Colonic mucosa (tissue), 4 donors: ENCODE measurements around the gene IFIT2. TPM values are rescaled to one million over a fixed set of nuclear protein-coding genes. Genes with fewer than 3 reads are reported as not detected.

Source experiments
- DNase-seq: peaks from one replicate; pipeline ENCODE4 v3.0.0-alpha.2; 2020
- H3K27ac ChIP-seq: fragments of 200-600 bp; one replicate; pipeline ENCODE4 v1.8.0; 2021
- H3K27me3 ChIP-seq: fragments of 200-600 bp; one replicate; pipeline ENCODE4 v1.8.0; 2021
- H3K36me3 ChIP-seq: fragments of 200-600 bp; one replicate; pipeline ENCODE4 v1.8.0; 2021
- H3K4me1 ChIP-seq: fragments of 200-600 bp; one replicate; pipeline ENCODE4 v1.8.0; 2021; ENCODE audit warnings: mild to moderate bottlenecking
- H3K4me3 ChIP-seq: fragments of 200-600 bp; one replicate; pipeline ENCODE4 v1.8.0; 2021
- H3K9ac ChIP-seq, 2 donors: one replicate each; pipeline ENCODE4 v1.7.0; 2013; ENCODE audit warnings: control low read depth in 2 of 2, low read depth in 2 of 2, low read length in 2 of 2
- H3K9me3 ChIP-seq: fragments of 200-600 bp; one replicate; pipeline ENCODE4 v1.8.0; 2021
- intact Hi-C: fragments of 100-400 bp; cut with DNase I; formaldehyde crosslinking; loops from one replicate; pipeline ENCODE4 v1.14.1; 2022
- total RNA-seq, 2 donors: library from RNA; stranded (reverse); fragmentation: NEBNext Ultra II Directional in 1 of 2; extraction: Animal tissue kit (Norgen Biotek cat#: 25700) in 1 of 2; gene quantifications; one replicate each; pipeline ENCODE4 v1.2.1, GENCODE V29; 2021
- TF ChIP-seq, protein P1 (sequence below): fragments of 200-600 bp; IDR thresholded peaks from one replicate; pipeline ENCODE4 v1.8.0; 2022; ENCODE audit warnings: antibody characterized with exemption, mild to moderate bottlenecking
- donor health status: healthy.
- donor health status: DM: no; HTN: no; CAD: no.
- donor health status: DM: no; HTN: no; CAD: no.

Gene IFIT2
- total RNA-seq, 2 donors from 2014 or later: 4.8 to 7.5 TPM

DNA sequence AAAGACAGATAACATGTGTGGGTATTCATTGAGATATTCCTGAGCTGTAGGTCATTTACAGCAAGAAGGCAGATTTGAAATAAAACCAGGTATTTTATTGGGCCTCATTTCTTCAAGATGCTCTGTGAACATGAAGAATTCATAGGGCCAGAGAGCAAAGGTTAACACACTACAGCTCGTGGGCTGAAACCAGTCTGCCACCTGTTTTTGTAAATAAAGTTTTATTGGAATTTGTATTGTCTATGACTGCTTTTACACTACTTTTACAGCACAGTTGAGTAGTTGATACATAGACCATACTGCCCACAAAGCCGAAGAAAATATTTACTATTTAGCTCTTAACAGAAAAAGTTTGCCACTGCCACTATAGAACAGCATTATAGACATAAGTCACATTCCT lies 28.2 kb upstream of the IFIT2 start:
- H3K9ac ChIP-seq: no peak overlapping the region
- no peaks in the 10 kb centered on the region for H3K27me3 ChIP-seq
- intact Hi-C loops: no loop called here
- no peak overlapping the region for H3K4me3 ChIP-seq
- no peak for DNase-seq
- H3K36me3 ChIP-seq: no peaks in the 10 kb centered on the region
- TF ChIP-seq, protein P1, sequence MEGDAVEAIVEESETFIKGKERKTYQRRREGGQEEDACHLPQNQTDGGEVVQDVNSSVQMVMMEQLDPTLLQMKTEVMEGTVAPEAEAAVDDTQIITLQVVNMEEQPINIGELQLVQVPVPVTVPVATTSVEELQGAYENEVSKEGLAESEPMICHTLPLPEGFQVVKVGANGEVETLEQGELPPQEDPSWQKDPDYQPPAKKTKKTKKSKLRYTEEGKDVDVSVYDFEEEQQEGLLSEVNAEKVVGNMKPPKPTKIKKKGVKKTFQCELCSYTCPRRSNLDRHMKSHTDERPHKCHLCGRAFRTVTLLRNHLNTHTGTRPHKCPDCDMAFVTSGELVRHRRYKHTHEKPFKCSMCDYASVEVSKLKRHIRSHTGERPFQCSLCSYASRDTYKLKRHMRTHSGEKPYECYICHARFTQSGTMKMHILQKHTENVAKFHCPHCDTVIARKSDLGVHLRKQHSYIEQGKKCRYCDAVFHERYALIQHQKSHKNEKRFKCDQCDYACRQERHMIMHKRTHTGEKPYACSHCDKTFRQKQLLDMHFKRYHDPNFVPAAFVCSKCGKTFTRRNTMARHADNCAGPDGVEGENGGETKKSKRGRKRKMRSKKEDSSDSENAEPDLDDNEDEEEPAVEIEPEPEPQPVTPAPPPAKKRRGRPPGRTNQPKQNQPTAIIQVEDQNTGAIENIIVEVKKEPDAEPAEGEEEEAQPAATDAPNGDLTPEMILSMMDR: no peak
- H3K9me3 ChIP-seq: no peaks in the 10 kb centered on the region
- H3K27ac ChIP-seq: peak overlapping the region; percentile 9
- H3K4me1 ChIP-seq: no peaks in the 10 kb centered on the region

- intact Hi-C loops: no loop called here
- Histone ChIP-seq H3K27ac (no peak overlapping the region), H3K4me1 (no peaks in the 10 kb centered on the region)
Observed at GRCh38 chr10:89274928-89275327, 26.9 kb upstream of the IFIT2 start.

GRCh38 chr10:89275383-89275782 lies 26.5 kb upstream of the IFIT2 start:
- DNase-seq: no peak
- no peaks in the 10 kb centered on the region for H3K27me3 ChIP-seq
- H3K9ac ChIP-seq: no peak overlapping the region
- H3K4me1 ChIP-seq: no peaks in the 10 kb centered on the region
- no peaks in the 10 kb centered on the region for H3K9me3 ChIP-seq
- H3K4me3 ChIP-seq: no peak overlapping the region
- no peak overlapping the region for H3K27ac ChIP-seq
- TF ChIP-seq, protein P1: no peak
- no peaks in the 10 kb centered on the region for H3K36me3 ChIP-seq
- intact Hi-C loops: no loop called here

More at GRCh38 chr10:89274928-89275327, 26.9 kb upstream of the IFIT2 start:
- Histone ChIP-seq H3K4me3 (no peak overlapping the region), H3K27me3 (no peaks in the 10 kb centered on the region), H3K9ac (no peak overlapping the region), H3K9me3 (no peaks in the 10 kb centered on the region), H3K36me3 (no peaks in the 10 kb centered on the region)
- no peak for DNase-seq
- TF ChIP-seq, protein P1: no peak

DNA sequence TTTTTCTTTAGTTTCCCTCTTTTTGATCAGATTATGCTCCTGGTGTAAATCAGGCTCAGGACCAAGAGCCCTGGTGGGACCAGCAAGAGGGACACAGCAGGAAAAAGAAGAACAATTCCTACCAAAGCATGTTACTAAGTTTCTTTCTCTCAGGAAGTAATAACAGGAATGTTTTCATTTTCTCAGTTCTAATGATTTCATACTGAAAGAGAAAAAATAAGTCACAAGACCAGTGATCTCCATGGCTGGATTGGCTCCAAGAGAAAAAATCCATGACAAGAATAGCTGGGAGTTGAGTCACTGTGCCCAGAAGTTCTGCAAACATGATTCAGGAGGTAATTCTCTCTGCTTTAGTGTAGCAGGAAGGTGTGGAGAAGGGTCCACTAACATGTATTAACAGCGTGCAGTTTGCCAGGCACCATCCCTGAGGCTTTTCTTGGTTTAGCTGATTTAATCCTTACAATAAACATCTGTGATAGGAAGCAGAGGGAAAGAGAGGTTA lies 23.8 kb upstream of the IFIT2 start:
- TF ChIP-seq, protein P1: no peak
- peak overlapping the region in 1 of 2 donors; percentile 5 for H3K9ac ChIP-seq
- no peaks in the 10 kb centered on the region for H3K4me1 ChIP-seq
- H3K36me3 ChIP-seq: no peaks in the 10 kb centered on the region
- no peaks in the 10 kb centered on the region for H3K27me3 ChIP-seq
- H3K9me3 ChIP-seq: no peaks in the 10 kb centered on the region
- intact Hi-C loops: no loop called here
- no peak overlapping the region for H3K4me3 ChIP-seq
- peak; percentile 40 for DNase-seq
- peak overlapping the region; percentile 50 for H3K27ac ChIP-seq

DNA sequence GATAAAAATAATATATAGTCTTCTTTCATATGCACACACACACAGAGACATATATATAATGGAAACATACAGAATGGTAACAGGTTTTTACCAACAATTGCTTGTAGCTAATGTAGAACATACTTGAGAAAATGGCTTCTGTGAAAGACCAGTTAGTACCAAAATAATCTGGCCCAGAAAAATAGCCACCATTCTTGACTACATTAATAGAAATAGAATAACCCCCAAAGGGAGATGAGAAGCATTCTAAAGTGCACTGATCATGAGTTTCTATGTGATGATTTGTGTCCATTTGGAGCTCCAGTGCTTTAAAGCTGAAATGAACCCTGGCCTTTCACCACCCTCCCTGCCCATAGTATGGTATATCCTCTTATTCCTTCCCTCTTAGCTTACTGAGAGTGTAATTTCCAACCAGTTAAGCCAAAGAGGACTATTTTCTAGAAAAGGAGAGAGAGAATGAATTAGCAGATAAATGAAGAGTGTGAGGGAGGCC lies 22.9 kb upstream of the IFIT2 start:
- Histone ChIP-seq H3K27me3 (no peaks in the 10 kb centered on the region), H3K9ac (no peak overlapping the region), H3K9me3 (no peaks in the 10 kb centered on the region), H3K27ac (peak overlapping the region; percentile 15), H3K4me1 (no peaks in the 10 kb centered on the region), H3K36me3 (no peaks in the 10 kb centered on the region), H3K4me3 (no peak overlapping the region)
- intact Hi-C loops: no loop called here
- TF ChIP-seq, protein P1: no peak
- no peak for DNase-seq
